HG02885 (cell line): ENCODE measurements around the gene PFKFB4.
"Not testable (repeated sequence)": the region's sequence is repeated elsewhere in the genome, so short reads cannot be mapped to it uniquely, and the experiment has no call there.

ENCODE experiments used
- ATAC-seq: cut with Tn5 transposase; IDR thresholded peaks from one replicate; pipeline ENCODE4 v1.9.1; 2021; ENCODE audit warnings: mild to moderate bottlenecking; ENCODE audit not compliant: unreplicated experiment, poor library complexity

The PFKFB4 gene

GRCh38 chr3:48536785-48537184 lies 19.8 kb downstream of the PFKFB4 start:
- ATAC-seq = no peak

GRCh38 chr3:48536116-48536515 lies 20.5 kb downstream of the PFKFB4 start:
- no peak for ATAC-seq

- ATAC-seq = no peak
Measured at GRCh38 chr3:48535578-48535977, 21.0 kb downstream of the PFKFB4 start.

- no peak for ATAC-seq
Measured at GRCh38 chr3:48532977-48533337, 23.6 kb downstream of the PFKFB4 start.

GRCh38 chr3:48532271-48532976 lies 24.2 kb downstream of the PFKFB4 start:
- no peak for ATAC-seq

GRCh38 chr3:48530701-48531100 lies 25.9 kb downstream of the PFKFB4 start:
- not testable (repeated sequence) for ATAC-seq

GRCh38 chr3:48528754-48529153 lies 27.8 kb downstream of the PFKFB4 start:
- no peak for ATAC-seq

GRCh38 chr3:48528048-48528447 lies 28.6 kb downstream of the PFKFB4 start:
- ATAC-seq = no peak

GRCh38 chr3:48524970-48525369 lies 31.6 kb downstream of the PFKFB4 start:
- ATAC-seq = no peak

- ATAC-seq = no peak
Measured at GRCh38 chr3:48521635-48522034, 35.0 kb downstream of the PFKFB4 start.

GRCh38 chr3:48519277-48519643 lies 37.3 kb downstream of the PFKFB4 start:
- ATAC-seq = no peak

GRCh38 chr3:48518638-48519276 lies 37.8 kb downstream of the PFKFB4 start:
- no peak for ATAC-seq

GRCh38 chr3:48518069-48518468 lies 38.5 kb downstream of the PFKFB4 start:
- ATAC-seq = no peak

GRCh38 chr3:48516571-48516970 lies 40.0 kb downstream of the PFKFB4 start:
- no peak for ATAC-seq

- ATAC-seq = no peak
Measured at GRCh38 chr3:48514431-48515227, 42.0 kb downstream of the PFKFB4 start.

- no peak for ATAC-seq
Measured at GRCh38 chr3:48511551-48511950, 45.1 kb downstream of the PFKFB4 start.

- no peak for ATAC-seq
Measured at GRCh38 chr3:48507256-48508061, 49.1 kb downstream of the PFKFB4 start.

- no peak for ATAC-seq
Measured at GRCh38 chr3:48505968-48506504, 50.6 kb downstream of the PFKFB4 start.

- ATAC-seq = no peak
Measured at GRCh38 chr3:48505146-48505545, 51.5 kb downstream of the PFKFB4 start.
